Stimulated activated CD8-positive, alpha-beta memory T cell treated with anti-CD3 and anti-CD28 coated beads, Interleukin-15, amount 100 ng/mL, for 48 hours (primary cell): ENCODE data around the gene ARPC1A.
"Not testable (repeated sequence)": the region's sequence is repeated elsewhere in the genome, so short reads cannot be mapped to it uniquely, and the experiment has no call there.

Source experiments
- DNase-seq, 2 donors: peaks; one replicate each; pipeline ENCODE4 v3.0.0-alpha.2; 2020; ENCODE audit warnings: low read depth in 2 of 2

ARPC1A gene

DNA sequence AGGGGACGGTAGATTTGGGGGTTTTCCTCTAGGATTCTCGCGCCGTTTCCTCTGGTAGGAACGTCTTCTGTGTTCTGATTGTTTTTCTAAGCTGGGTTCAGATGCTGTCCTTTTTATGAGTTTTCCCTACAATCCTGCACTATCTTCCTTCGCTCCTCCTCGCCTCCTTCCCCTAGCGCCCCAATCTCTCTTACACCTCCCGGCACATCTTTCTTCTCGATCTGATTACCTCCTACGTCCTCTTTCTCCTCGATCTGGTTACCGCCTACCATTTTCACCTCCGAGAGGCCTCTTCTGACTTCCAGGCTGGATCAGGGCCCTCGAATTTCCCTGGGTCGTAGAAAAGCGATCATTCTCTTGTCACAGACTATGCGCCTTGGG is 83.5 kb downstream of the ARPC1A start:
- DNase-seq, result no peak

- no peak for DNase-seq
Measured at GRCh38 chr7:99409806-99410205, 84.1 kb downstream of the ARPC1A start.

- no peak for DNase-seq
Measured at GRCh38 chr7:99410635-99411034, 84.9 kb downstream of the ARPC1A start.

DNA sequence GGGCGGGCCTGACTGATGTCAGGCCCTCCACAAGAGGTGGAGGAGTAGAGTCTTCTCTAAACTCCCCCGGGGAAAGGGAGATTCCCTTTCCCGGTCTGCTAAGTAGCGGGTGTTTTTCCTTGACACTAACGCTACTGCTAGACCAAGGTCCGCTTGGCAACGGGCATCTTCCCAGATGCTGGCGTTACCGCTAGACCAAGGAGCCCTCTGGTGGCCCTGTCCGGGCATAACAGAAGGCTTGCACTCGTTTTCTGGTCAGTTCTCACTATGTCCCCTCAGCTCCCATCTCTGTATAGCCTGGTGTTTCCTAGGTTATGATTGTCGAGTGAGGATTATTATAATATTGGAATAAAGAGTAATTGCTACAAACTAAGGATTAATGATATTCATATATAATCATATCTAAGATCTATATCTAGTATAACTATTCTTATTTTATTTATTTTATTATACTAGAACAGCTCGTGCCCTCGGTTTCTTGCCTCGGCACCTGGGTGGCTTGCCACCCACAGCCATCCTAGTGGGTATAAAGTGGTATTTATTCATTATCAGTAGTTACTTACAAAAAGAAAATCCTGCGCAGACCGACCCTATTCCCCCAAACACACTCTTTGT is 89.9 kb downstream of the ARPC1A start:
- DNase-seq, result not testable (repeated sequence)
